Measurements from ENCODE around the gene DNMT1. TPM values are rescaled to one million over a fixed set of nuclear protein-coding genes. Genes with fewer than 3 reads are reported as not detected.
A peak's percentile ranks its signal among the peaks of the same experiment; 100 is the strongest.
"Not testable (repeated sequence)": the region's sequence is repeated elsewhere in the genome, so short reads cannot be mapped to it uniquely, and the experiment has no call there.

DNMT1 gene
- 120 TPM for polyA plus RNA-seq (2013, experiment 1 of 2)
- polyA plus RNA-seq (2013, experiment 2 of 2): 116 TPM

DNA sequence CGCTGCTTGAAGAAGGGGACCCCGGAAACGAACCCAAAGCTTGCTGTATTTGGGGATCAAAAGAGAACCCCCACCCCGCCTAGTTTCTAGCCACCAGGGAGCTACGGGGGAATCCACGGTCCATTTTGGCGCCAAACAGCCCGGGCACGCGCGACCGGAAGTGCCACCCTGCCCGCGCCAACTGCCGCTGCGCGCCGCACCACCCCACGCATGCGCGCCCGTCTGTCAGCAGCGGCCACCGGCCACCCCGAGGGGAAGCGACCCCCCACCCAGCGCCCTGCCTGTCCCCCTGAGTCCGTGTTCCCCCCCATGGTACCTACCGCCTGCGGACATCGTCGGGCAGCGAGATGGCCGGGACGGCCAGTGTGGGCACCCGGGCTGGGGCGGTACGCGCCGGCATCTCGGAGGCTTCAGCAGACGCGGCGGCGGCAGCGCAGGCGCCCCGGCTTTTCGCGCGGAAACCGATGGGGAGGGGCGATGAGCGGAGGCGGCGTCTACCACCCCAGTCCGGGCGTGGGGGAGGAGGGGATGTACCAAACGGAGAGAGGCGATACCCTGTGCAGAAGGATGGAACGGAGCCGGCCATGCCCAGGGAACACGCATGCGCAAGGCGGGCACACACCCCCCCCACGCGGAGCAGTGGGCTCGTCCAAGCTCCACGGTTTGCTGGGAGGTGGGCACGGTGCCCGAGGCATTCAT, at the start of gene DNMT1:
DNMT1 (minus strand) TSS at position 454 of the 699 bp plus-strand sequence; CDS start at position 400, 54 bp downstream.
- no peaks in the 10 kb centered on the region for H3K9me3 ChIP-seq (ENCODE audit: insufficient read depth, low read depth, low read length)
- H3K36me3 ChIP-seq (ENCODE audit: insufficient read depth, low read length): peaks cover 17% of the 10 kb centered on the region
- H3K4me1 ChIP-seq (ENCODE audit: insufficient read depth, low read length): no peaks in the 10 kb centered on the region
- H3K4me3 ChIP-seq (ENCODE audit: low read length): peak within 1 kb of the TSS; percentile 92
- peak within 1 kb of the TSS; percentile 96 for H3K9ac ChIP-seq (ENCODE audit: low read depth, low read length)
- WGBS: under 1% methylated on average over 71 of the region's 71 CpGs
- no peaks in the 10 kb centered on the region for H3K27me3 ChIP-seq (ENCODE audit: insufficient read depth, low read length)
- peak within 1 kb of the TSS; percentile 94 for H3K27ac ChIP-seq (ENCODE audit: low read depth, low read length)

DNA sequence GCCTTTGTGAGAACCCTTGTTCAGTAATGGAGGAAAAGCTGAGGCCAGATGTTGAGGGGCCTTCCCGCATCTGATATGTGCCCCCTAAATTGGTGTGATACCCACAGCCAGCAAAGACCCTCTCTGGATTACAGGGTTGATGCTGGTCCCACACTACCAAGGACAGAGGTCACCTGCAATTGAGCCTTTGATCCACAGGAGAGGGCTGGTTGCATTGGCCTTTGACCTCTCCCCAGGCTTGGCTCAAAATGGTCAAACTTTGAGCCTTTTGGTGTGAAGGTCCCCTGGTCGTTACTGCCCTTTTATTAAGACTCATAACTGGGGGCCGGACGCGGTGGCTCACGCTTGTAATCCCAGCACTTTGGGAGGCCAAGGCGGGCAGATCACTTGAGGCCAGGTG, 48.9 kb upstream of the DNMT1 start:
- Histone ChIP-seq H3K9me3 (ENCODE audit: insufficient read depth, low read depth, low read length) (no peaks in the 10 kb centered on the region), H3K27ac (ENCODE audit: low read depth, low read length) (no peak overlapping the region), H3K27me3 (ENCODE audit: insufficient read depth, low read length) (no peaks in the 10 kb centered on the region), H3K9ac (ENCODE audit: low read depth, low read length) (no peak overlapping the region), H3K36me3 (ENCODE audit: insufficient read depth, low read length) (no peaks in the 10 kb centered on the region), H3K4me1 (ENCODE audit: insufficient read depth, low read length) (no peaks in the 10 kb centered on the region), H3K4me3 (ENCODE audit: low read length) (no peak overlapping the region)
- WGBS: 90% methylated on average over 7 of the region's 7 CpGs

DNA sequence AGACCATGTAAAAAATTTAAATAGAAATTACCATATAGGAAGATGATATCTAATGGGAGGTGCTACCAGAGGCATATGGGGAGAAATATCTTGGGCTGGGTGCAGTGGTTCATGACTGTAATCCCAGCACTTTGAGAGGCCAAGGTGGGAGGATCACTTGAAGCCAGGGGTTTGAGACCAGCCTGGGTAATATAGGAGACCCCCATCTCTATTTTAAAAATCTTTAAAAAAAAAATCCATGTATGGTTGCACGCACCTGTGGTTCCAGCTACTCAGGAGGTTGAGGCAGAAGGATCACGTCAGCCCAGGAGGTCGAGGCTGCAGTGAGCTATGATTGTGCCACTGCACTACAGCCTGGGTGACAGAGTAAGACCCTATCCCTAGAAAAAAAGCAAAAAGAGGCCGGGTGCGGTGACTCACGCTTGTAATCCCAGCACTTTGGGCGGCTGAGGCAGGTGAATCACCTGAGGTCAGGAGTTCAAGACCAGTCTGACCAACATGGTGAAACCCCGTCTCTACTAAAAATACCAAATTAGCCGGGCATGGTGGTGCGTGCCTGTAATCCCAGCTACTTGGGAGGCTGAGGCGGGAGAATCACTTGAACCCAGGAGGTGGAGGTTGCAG, 47.2 kb upstream of the DNMT1 start:
- not testable (repeated sequence) for H3K9ac ChIP-seq (ENCODE audit: low read depth, low read length); H3K27me3 ChIP-seq (ENCODE audit: insufficient read depth, low read length); H3K4me3 ChIP-seq (ENCODE audit: low read length); H3K27ac ChIP-seq (ENCODE audit: low read depth, low read length); H3K4me1 ChIP-seq (ENCODE audit: insufficient read depth, low read length); H3K36me3 ChIP-seq (ENCODE audit: insufficient read depth, low read length); H3K9me3 ChIP-seq (ENCODE audit: insufficient read depth, low read depth, low read length)
- WGBS: 94% methylated on average over 11 of the region's 11 CpGs

DNA sequence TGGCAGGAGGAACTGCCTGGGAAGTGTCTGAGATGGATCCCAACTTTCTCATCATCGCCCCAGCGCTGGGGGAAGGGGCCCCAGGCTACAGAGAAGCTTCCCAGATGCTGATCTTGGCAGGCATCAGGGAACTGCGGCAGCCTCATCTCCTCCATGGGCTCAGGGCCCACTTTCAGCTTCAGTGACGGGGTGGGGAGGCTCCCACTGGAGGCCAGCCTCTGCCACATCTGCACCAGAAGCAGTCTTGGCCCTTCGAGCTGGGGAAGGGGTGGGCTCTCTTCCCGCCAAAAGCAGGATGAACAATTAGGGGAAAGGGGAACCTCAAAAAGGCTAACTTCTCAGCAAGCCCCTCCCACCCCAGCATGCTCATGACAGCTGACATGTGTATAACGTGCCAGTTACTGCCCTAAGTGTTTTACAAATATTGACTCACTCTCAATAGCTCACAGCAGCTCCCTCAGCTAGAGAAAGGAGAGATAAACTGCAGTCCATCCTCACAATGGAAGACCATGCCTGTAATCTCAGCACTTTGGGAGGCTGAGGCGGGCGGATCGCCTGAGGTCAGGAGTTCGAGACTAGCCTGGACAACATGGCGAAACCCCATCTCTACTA, 43.5 kb upstream of the DNMT1 start:
- no peak overlapping the region for H3K4me3 ChIP-seq (ENCODE audit: low read length)
- no peaks in the 10 kb centered on the region for H3K27me3 ChIP-seq (ENCODE audit: insufficient read depth, low read length)
- no peaks in the 10 kb centered on the region for H3K4me1 ChIP-seq (ENCODE audit: insufficient read depth, low read length)
- no peaks in the 10 kb centered on the region for H3K9me3 ChIP-seq (ENCODE audit: insufficient read depth, low read depth, low read length)
- no peaks in the 10 kb centered on the region for H3K36me3 ChIP-seq (ENCODE audit: insufficient read depth, low read length)
- WGBS: 92% methylated on average over 12 of the region's 12 CpGs
- H3K27ac ChIP-seq (ENCODE audit: low read depth, low read length): no peak overlapping the region
- no peak overlapping the region for H3K9ac ChIP-seq (ENCODE audit: low read depth, low read length)

DNA sequence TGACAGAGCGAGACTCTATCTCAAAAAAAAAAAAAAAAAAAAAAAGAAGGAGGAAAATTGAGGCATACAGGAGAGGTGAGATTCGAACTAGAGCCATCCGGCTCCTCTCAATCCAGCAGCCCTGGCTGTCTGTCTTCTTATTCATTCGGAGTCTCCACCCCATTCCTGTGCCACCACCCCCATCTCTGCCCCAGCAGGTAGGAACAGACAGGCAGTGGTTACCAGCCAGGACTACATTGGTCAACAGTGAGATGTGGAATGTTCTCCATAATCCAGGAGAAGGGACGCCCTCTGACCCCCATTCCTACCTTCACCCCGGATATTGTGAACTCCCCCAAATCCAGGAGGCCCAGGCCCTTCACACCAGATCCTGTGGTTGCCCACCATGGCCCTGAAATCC, 42.9 kb upstream of the DNMT1 start:
- no peaks in the 10 kb centered on the region for H3K4me1 ChIP-seq (ENCODE audit: insufficient read depth, low read length)
- H3K9me3 ChIP-seq (ENCODE audit: insufficient read depth, low read depth, low read length): no peaks in the 10 kb centered on the region
- no peaks in the 10 kb centered on the region for H3K36me3 ChIP-seq (ENCODE audit: insufficient read depth, low read length)
- no peak overlapping the region for H3K27ac ChIP-seq (ENCODE audit: low read depth, low read length)
- no peak overlapping the region for H3K9ac ChIP-seq (ENCODE audit: low read depth, low read length)
- H3K27me3 ChIP-seq (ENCODE audit: insufficient read depth, low read length): no peaks in the 10 kb centered on the region
- WGBS: 93% methylated on average over 5 of the region's 6 CpGs
- H3K4me3 ChIP-seq (ENCODE audit: low read length): no peak overlapping the region

DNA sequence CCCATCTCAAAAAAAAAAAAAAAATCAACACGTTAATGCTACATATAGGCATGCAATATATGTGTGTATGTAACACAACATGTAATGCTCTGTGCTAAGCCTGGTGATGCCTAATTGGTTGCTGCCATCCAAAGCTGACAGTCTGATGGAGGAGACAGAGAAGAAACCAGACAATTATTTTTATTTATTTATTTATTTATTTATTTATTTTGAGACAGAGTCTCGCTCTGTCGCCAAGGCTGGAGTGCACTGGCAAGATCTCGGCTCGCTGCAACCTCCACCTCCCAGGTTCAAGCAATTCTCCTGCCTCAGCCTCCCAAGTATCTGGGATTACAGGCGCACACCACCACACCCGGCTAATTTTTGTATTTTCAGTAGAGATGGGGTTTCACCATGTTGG, 40.7 kb upstream of the DNMT1 start:
- over 99% methylated on average over 6 of the region's 7 CpGs for WGBS
- not testable (repeated sequence) for H3K36me3 ChIP-seq (ENCODE audit: insufficient read depth, low read length); H3K4me3 ChIP-seq (ENCODE audit: low read length); H3K9ac ChIP-seq (ENCODE audit: low read depth, low read length); H3K27ac ChIP-seq (ENCODE audit: low read depth, low read length); H3K27me3 ChIP-seq (ENCODE audit: insufficient read depth, low read length); H3K9me3 ChIP-seq (ENCODE audit: insufficient read depth, low read depth, low read length); H3K4me1 ChIP-seq (ENCODE audit: insufficient read depth, low read length)

DNA sequence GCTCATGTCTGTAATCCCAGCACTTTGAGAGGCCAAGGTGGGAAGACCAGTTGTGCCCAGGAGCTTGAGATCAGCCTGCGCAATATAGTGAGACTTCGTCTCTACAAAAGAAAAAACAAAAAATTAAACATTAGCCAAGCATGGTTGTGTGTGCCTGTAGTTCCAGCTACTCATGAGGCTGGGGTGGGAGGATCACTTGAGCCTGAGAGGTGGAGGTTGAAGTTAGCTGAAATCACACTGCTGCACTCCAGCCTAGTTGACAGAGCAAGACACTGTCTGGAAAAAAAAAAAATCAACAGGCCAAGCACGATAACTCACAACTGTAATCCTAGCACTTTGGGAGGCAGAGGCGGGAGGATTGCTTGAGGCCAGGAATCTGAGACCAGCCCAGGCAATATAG, 40.2 kb upstream of the DNMT1 start:
- WGBS: 100% methylated on average over 2 of the region's 4 CpGs
- H3K9ac ChIP-seq (ENCODE audit: low read depth, low read length): no peak overlapping the region

DNA sequence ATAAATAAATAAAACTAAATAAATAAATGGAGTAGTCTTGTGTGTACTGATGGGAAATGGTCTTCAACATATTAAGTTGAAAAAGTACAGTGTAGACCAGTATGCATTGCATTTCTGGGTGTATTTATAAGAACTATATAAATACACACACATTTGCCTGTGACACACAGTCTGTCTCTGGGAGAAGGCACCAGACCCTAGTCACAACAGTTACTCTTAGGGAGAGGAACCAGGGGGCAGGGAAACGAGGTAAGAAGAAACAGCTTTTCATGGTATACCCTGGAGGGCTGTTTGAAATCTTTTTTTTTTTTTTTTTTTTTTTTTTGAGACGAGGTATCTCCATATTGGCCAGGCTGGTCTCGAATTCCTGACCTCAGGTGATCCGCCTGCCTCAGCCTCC, 39.2 kb upstream of the DNMT1 start:
- WGBS: 80% methylated on average over 4 of the region's 4 CpGs
- H3K36me3 ChIP-seq (ENCODE audit: insufficient read depth, low read length): no peaks in the 10 kb centered on the region
- H3K9ac ChIP-seq (ENCODE audit: low read depth, low read length): no peak overlapping the region
- no peak overlapping the region for H3K4me3 ChIP-seq (ENCODE audit: low read length)
- peaks cover 8% of the 10 kb centered on the region for H3K4me1 ChIP-seq (ENCODE audit: insufficient read depth, low read length)
- no peak overlapping the region for H3K27ac ChIP-seq (ENCODE audit: low read depth, low read length)
- no peaks in the 10 kb centered on the region for H3K27me3 ChIP-seq (ENCODE audit: insufficient read depth, low read length)
- H3K9me3 ChIP-seq (ENCODE audit: insufficient read depth, low read depth, low read length): no peaks in the 10 kb centered on the region

More for the DNA sequence above, 40.2 kb upstream of the DNMT1 start:
- no peaks in the 10 kb centered on the region for H3K9me3 ChIP-seq (ENCODE audit: insufficient read depth, low read depth, low read length)
- no peak overlapping the region for H3K27ac ChIP-seq (ENCODE audit: low read depth, low read length)
- 0 out of 2 replicates have a peak, but pooled peaks cover 2% of the 10 kb centered on the region for H3K4me1 ChIP-seq (ENCODE audit: insufficient read depth, low read length)
- no peak overlapping the region for H3K4me3 ChIP-seq (ENCODE audit: low read length)
- H3K27me3 ChIP-seq (ENCODE audit: insufficient read depth, low read length): no peaks in the 10 kb centered on the region
- H3K36me3 ChIP-seq (ENCODE audit: insufficient read depth, low read length): no peaks in the 10 kb centered on the region

DNA sequence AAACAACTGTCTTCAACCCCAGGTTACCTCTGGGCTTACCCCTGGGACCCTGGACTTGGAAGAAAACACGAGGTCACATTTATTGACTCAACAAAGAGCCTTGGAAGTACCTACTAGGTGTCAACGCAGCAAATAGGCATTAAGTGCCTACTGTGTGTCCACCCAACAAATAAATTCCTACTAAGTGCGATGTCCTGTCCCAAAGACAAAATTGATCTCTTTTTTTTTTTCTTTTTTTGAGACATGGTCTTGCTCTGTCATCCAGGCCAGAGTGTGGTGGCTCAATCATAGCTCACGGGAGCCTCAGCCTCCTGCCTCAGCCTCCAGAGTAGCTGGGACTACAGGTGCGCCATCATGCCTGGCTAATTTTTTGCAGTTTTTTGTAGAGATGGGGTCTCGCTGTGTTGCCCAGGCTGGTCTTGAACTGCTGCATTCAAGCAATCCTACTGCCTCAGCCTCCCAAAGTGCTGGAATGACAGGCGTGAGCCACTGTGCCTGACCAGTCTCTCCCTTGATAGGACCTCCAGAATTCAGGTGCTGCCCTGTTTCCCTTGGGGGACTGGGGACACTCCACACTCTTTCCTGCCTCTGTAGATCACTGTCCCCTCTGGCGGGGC, 37.0 kb upstream of the DNMT1 start:
- H3K4me3 ChIP-seq (ENCODE audit: low read length): peak overlapping the region; percentile 82
- H3K27ac ChIP-seq (ENCODE audit: low read depth, low read length): peak overlapping the region; percentile 16; the same call in 1 of the 2 replicates
- H3K9ac ChIP-seq (ENCODE audit: low read depth, low read length): peak overlapping the region; percentile 66; the same call in 1 of the 2 replicates
- H3K4me1 ChIP-seq (ENCODE audit: insufficient read depth, low read length): peaks cover 8% of the 10 kb centered on the region
- no peaks in the 10 kb centered on the region for H3K9me3 ChIP-seq (ENCODE audit: insufficient read depth, low read depth, low read length)
- no peaks in the 10 kb centered on the region for H3K36me3 ChIP-seq (ENCODE audit: insufficient read depth, low read length)
- H3K27me3 ChIP-seq (ENCODE audit: insufficient read depth, low read length): no peaks in the 10 kb centered on the region
- 72% methylated on average over 8 of the region's 8 CpGs for WGBS

DNA sequence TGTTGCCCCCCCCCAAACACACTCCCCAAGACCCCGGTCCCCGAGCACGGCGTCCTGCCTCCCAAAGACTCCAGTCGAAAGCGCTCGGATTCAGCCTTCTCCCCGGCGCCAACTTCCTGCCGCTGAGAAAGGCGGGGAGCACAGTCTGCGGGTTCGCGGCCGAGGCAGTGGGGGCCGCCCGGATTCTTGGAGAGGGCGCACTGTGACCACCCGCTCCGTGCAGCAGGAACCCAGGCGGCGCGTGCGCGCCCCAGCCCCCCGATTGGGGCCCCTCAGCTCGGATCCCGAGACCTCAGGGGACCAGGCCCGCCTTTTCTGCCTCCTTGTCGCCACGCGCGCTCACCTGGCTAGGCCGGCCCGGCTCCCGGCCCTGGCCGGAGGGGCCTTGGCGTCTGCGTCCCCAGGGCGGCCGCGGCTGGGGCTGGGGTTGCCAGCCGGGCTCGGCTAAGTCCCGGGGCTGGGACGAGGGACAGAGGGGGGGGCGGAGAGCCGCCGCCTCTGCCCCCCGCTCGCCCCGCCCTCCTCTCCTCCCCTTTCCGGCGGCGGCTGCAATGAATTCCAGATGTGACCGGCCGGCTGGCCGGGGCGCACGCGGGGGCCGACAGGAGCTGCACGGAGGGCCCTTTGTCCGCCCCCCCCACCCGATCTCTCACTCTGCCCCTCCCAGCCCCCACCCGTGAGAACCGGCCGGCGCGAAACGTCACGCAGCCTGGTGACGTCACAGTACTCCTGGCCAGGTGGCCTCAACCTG, 36.3 kb upstream of the DNMT1 start, which contains the start of gene S1PR2:
S1PR2 (minus strand) TSS at position 471 of the 751 bp plus-strand sequence. CDS start 6,426 bp downstream, outside the sequence.
- Histone ChIP-seq H3K27me3 (ENCODE audit: insufficient read depth, low read length) (no peaks in the 10 kb centered on the region), H3K36me3 (ENCODE audit: insufficient read depth, low read length) (no peaks in the 10 kb centered on the region), H3K27ac (ENCODE audit: low read depth, low read length) (peak within 1 kb of the TSS; percentile 79), H3K4me3 (ENCODE audit: low read length) (peak within 1 kb of the TSS; percentile 82), H3K9me3 (ENCODE audit: insufficient read depth, low read depth, low read length) (no peaks in the 10 kb centered on the region), H3K4me1 (ENCODE audit: insufficient read depth, low read length) (peaks cover 8% of the 10 kb centered on the region), H3K9ac (ENCODE audit: low read depth, low read length) (peak within 1 kb of the TSS; percentile 90)
- WGBS: under 1% methylated on average over 72 of the region's 73 CpGs

All from HUES64 (cell line).